Heart left ventricle (tissue), 16 donors: ENCODE results near the gene GOLGA6D. TPM values are rescaled to one million over a fixed set of nuclear protein-coding genes. Genes with fewer than 3 reads are reported as not detected.
"Not testable (repeated sequence)": the region's sequence is repeated elsewhere in the genome, so short reads cannot be mapped to it uniquely, and the experiment has no call there.

Experiments used
- ATAC-seq, 4 donors: fragments of 200-7000 bp; cut with Tn5 transposase; one replicate each; pipeline ENCODE4 v1.9.1; 2020 to 2022; ENCODE audit warnings: moderate library complexity in 4 of 4, mild to moderate bottlenecking in 3 of 4, moderate number of reproducible peaks in 1 of 4
- DNase-seq, 5 donors: peaks; one replicate each; pipeline ENCODE4 v3.0.0-alpha.2; 2020
- H3K27ac ChIP-seq, 12 donors: fragments of 200-600 bp; sonication (generic) in 4 of 12; one replicate each; pipeline versions ENCODE4 v1.5.0 to v1.8.0; 2016 to 2022; ENCODE audit warnings: mild to moderate bottlenecking in 2 of 12
- H3K27me3 ChIP-seq, 9 donors: fragments of 200-600 bp; sonication (generic) in 2 of 9; one replicate each; pipeline versions ENCODE4 v1.5.1 to v1.8.0; 2016 to 2022; ENCODE audit warnings: mild to moderate bottlenecking in 3 of 9
- H3K36me3 ChIP-seq, 9 donors: fragments of 200-600 bp; sonication (generic) in 2 of 9; one replicate each; pipeline versions ENCODE4 v1.5.0 to v1.8.0; 2018 to 2022; ENCODE audit warnings: mild to moderate bottlenecking in 2 of 9
- H3K4me1 ChIP-seq, 12 donors: fragments of 200-600 bp; sonication (generic) in 4 of 12; one replicate each; pipeline versions ENCODE4 v1.5.0 to v1.8.0; 2016 to 2022; ENCODE audit warnings: mild to moderate bottlenecking in 3 of 12
- H3K4me3 ChIP-seq, 12 donors: fragments of 200-600 bp; sonication (generic) in 4 of 12; one replicate each; pipeline versions ENCODE4 v1.5.0 to v1.8.0; 2017 to 2022; ENCODE audit warnings: mild to moderate bottlenecking in 9 of 12, moderate library complexity in 4 of 12
- H3K9me3 ChIP-seq, 12 donors: fragments of 200-600 bp; sonication (generic) in 4 of 12; one replicate each; pipeline versions ENCODE4 v1.5.0 to v1.8.0; 2016 to 2022; ENCODE audit warnings: mild to moderate bottlenecking in 1 of 12
- POLR2A ChIP-seq, 2 donors: fragments of 450-650 bp; IDR thresholded peaks; one replicate each; pipeline ENCODE4 v1.6.1; 2017; ENCODE audit warnings: antibody characterized with exemption in 2 of 2, mild to moderate bottlenecking in 2 of 2, moderate library complexity in 2 of 2
- WGBS, 4 donors: extraction: QIAGEN DNeasy Blood & Tissue Kit in 2 of 4; methylation state at CpG; one replicate each; pipeline versions ENCODE4 v1.1.5 to v1.1.7; 2013 to 2018; 5-methylcytosine and 5-hydroxymethylcytosine counted together
- intact Hi-C, 10 donors: fragments of 100-400 bp; cut with DNase I; formaldehyde crosslinking; loops; one replicate each; pipeline versions ENCODE4 v1.11.1 to v1.14.2; 2022
- polyA plus RNA-seq, 2 donors: library from polyadenylated mRNA; stranded (reverse); fragments of 200-250 nt; gene quantifications; one replicate each; pipeline ENCODE4 v1.2.3, GENCODE V29; 2013
- total RNA-seq, 9 donors: library from RNA; depleted of rRNA in 2 of 9; stranded (reverse); fragments of >200 nt in 2 of 9; fragmentation: NEBNext Ultra II Directional in 3 of 9; extraction: Animal tissue kit (Norgen Biotek cat#: 25700) in 3 of 9; gene quantifications; one replicate each; pipeline versions ENCODE4 v1.1.0 to v1.2.4, GENCODE V29; 2016 to 2023
- TF ChIP-seq, protein P1 (sequence below), 12 donors: fragments of 200-600 bp; sonication (generic) in 4 of 12; IDR thresholded peaks; one replicate each; pipeline versions ENCODE4 v1.5.0 to v1.8.0; 2018 to 2022; ENCODE audit warnings: antibody characterized with exemption in 12 of 12, mild to moderate bottlenecking in 5 of 12
- donor health status: ischemic (EF 13 %, LVEDD 7.1; RV severe dilation, severe dysfunction).
- donor health status: healthy with polysubstance abuse.
- donor health status: DM: no; HTN: yes; CAD: no.
- donor health status: DM: no; HTN: no; CAD: no.
- donor health status: ischemic (EF 25% LVEDD 6.9; RV normal size, moderate dysfunction).
- donor health status: ischemic (EF 25% LVEDD 5.7; RV mildly dilated, moderate dysfunction).
- donor health status: healthy.
- donor health status: DM: yes; HTN: yes; CAD: no.
- donor health status: ischemic (EF 35%, LVEDD 5.7; RV mildly dilated, moderate dysfunction).
- donor health status: nonischemic (EF 11% LVEDD 7.7; RV severe dilation, severe dysfunction).
- donor health status: DM: yes; HTN: yes; CAD: no.
- donor health status: PGD.
- donor health status: ischemic (EF 29% LVEDD 5.4; RV normal size, mild dysfunction).
- donor health status: nonischemic (EF 23%, LVEDD 6.1; RV moderate dilation, normal function).

The GOLGA6D gene
- total and polyA plus RNA-seq, 11 donors, result not detected

- intact Hi-C loops, result loop anchor here in 4 of 10 donors (10.0 kb wide), 2 partner anchors 79 to 89 kb away; no protein-coding TSS in a partner anchor
- ATAC-seq (peak; percentile 67 to 93 (median 82)), DNase-seq (peak in 3 of 5 donors; percentile 20 to 60 (median 51))
- H3K36me3 ChIP-seq, result no peaks in the 10 kb centered on the region
- no peak overlapping the region for H3K27ac ChIP-seq
- peaks cover 0 to under 1% (median 0%) of the 10 kb centered on the region in 12 donors for H3K4me1 ChIP-seq
- TF ChIP-seq, protein P1, sequence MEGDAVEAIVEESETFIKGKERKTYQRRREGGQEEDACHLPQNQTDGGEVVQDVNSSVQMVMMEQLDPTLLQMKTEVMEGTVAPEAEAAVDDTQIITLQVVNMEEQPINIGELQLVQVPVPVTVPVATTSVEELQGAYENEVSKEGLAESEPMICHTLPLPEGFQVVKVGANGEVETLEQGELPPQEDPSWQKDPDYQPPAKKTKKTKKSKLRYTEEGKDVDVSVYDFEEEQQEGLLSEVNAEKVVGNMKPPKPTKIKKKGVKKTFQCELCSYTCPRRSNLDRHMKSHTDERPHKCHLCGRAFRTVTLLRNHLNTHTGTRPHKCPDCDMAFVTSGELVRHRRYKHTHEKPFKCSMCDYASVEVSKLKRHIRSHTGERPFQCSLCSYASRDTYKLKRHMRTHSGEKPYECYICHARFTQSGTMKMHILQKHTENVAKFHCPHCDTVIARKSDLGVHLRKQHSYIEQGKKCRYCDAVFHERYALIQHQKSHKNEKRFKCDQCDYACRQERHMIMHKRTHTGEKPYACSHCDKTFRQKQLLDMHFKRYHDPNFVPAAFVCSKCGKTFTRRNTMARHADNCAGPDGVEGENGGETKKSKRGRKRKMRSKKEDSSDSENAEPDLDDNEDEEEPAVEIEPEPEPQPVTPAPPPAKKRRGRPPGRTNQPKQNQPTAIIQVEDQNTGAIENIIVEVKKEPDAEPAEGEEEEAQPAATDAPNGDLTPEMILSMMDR (IDR thresholded peaks at IDR 0.05), result no peak
- TF ChIP-seq POLR2A (IDR thresholded peaks at IDR 0.05), result no peak
- 71 to 82% (median 80%) methylated on average over 9 to 11 of the region's 11 CpGs for WGBS, 4 donors
- peaks cover 0 to 11% (median 0%) of the 10 kb centered on the region in 9 donors for H3K27me3 ChIP-seq
- no peaks in the 10 kb centered on the region for H3K9me3 ChIP-seq
- no peak overlapping the region for H3K4me3 ChIP-seq
Observed at GRCh38 chr15:75235760-75236729, 46.6 kb upstream of the GOLGA6D start.

DNA sequence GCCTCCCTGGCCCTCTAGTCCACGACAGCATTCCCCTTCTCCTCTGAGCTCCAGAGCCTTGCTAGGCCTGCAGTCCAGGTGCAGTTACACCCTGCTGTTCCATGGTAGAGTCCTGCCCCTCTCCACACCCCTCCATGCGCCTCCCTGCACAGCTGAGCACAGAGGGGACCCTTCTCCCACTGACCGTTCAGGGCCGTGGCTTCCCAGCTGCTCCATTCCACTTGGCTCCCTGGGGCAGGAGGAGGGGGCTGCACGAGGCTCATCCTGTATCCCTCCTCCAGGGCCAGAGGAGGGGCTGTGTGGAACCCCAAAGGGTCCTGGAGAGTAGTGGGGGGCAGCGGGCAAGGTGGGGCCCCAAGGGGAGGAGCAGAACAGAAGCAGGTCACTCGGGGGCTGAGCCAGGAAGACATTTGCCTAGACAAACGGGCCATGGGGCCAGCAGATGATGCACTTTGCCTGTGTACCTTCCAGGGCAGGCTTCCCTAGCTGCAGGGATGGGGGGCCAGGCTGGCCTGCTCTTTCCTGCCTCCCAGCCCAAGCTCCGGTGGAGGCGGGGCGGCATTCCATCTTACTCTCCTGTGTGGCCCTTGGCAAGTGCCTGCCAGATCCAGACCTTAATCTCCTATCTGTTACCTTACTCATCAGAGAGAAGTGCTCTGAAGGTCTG is 45.2 kb upstream of the GOLGA6D start:
- H3K27me3 ChIP-seq, result peaks cover 0 to 11% (median 0%) of the 10 kb centered on the region in 9 donors
- DNase-seq (peak in 1 of 5 donors; percentile 14), ATAC-seq (peak in 1 of 4 donors; percentile 9)
- TF ChIP-seq, protein P1 (IDR thresholded peaks at IDR 0.05), result no peak
- TF ChIP-seq POLR2A (IDR thresholded peaks at IDR 0.05), result no peak
- H3K27ac ChIP-seq, result no peak overlapping the region
- no peaks in the 10 kb centered on the region for H3K4me1 ChIP-seq
- intact Hi-C loops, result loop anchor here in 4 of 10 donors (10.0 kb wide), 2 partner anchors 77 to 87 kb away; no protein-coding TSS in a partner anchor
- WGBS, 4 donors, result 51 to 77% (median 75%) methylated on average over 2 to 11 of the region's 11 CpGs
- H3K36me3 ChIP-seq, result no peaks in the 10 kb centered on the region
- H3K4me3 ChIP-seq, result no peak overlapping the region
- H3K9me3 ChIP-seq, result no peaks in the 10 kb centered on the region

- Histone ChIP-seq H3K9me3 (no peaks in the 10 kb centered on the region), H3K4me1 (no peaks in the 10 kb centered on the region), H3K4me3 (no peak overlapping the region), H3K36me3 (no peaks in the 10 kb centered on the region), H3K27ac (no peak overlapping the region), H3K27me3 (peaks cover 0 to 11% (median 0%) of the 10 kb centered on the region in 9 donors)
- intact Hi-C loops, result loop anchor here in 4 of 10 donors (10.0 kb wide), 2 partner anchors 77 to 87 kb away; no protein-coding TSS in a partner anchor
- 72 to 90% (median 83%) methylated on average over 5 of the region's 5 CpGs for WGBS, 4 donors
- TF ChIP-seq, protein P1 (IDR thresholded peaks at IDR 0.05), result no peak
- TF ChIP-seq POLR2A (IDR thresholded peaks at IDR 0.05), result no peak
- DNase-seq, result no peak
- ATAC-seq, result no peak
Observed at GRCh38 chr15:75238150-75238549, 44.5 kb upstream of the GOLGA6D start.

DNA sequence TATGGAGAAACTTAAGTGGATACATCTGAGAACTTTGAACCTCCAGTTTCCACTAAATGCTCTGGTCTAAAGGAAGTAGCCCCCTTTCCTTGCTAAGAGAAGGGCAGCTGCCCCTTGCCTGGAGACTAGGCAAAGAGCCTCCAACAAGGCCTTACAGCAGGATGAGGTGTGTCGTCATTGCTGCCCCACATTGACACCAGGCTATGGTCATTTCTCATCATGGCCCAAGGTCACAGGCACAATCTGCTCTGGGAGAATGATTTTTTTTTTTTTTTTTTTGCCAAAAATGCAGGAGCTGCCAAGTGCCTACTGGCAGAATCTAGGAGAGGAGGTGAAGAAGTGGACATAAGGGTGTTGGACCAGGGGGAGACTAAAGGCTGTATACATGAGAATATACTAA is 36.9 kb upstream of the GOLGA6D start:
- DNase-seq, H3K4me3 ChIP-seq, H3K36me3 ChIP-seq, H3K4me1 ChIP-seq, H3K9me3 ChIP-seq, intact Hi-C loops, ATAC-seq, H3K27ac ChIP-seq: not testable (repeated sequence)
- 89 to 96% (median 93%) methylated on average over 1 of the region's 1 CpG for WGBS, 4 donors
- peaks cover 0 to 21% (median 8%) of the 10 kb centered on the region in 9 donors for H3K27me3 ChIP-seq

- intact Hi-C loops, H3K27ac ChIP-seq, H3K36me3 ChIP-seq, DNase-seq, H3K4me1 ChIP-seq, H3K4me3 ChIP-seq, H3K9me3 ChIP-seq, ATAC-seq: not testable (repeated sequence)
- peaks cover 0 to 25% (median 8%) of the 10 kb centered on the region in 9 donors for H3K27me3 ChIP-seq
- 70 to 79% (median 77%) methylated on average over 6 of the region's 6 CpGs for WGBS, 4 donors
Observed at GRCh38 chr15:75248991-75249390, 33.6 kb upstream of the GOLGA6D start.
